IMR-90 (cell line): ENCODE measurements around the gene MROH7. TPM values are rescaled to one million over a fixed set of nuclear protein-coding genes. Genes with fewer than 3 reads are reported as not detected.

ENCODE experiments used
- ATAC-seq: fragments of 200-7000 bp; cut with Tn5 transposase; 2 replicates; pipeline ENCODE4 v1.9.1; 2020; ENCODE audit warnings: low read depth, mild to moderate bottlenecking, moderate library complexity
- BruUV-seq: library from RNA; stranded (reverse); fragments of 400-500 nt; replicated peaks from 2 replicates; lab custom pipeline; 2021; lab: Mats Ljungman, UMichigan
- CTCF ChIA-PET: fragments of 300-600 bp; formaldehyde crosslinking; extraction: SDS; loops from one replicate; lab custom pipeline; 2021; ENCODE audit warnings: antibody characterized with exemption; lab: Yijun Ruan, JAX
- POLR2A ChIA-PET: fragments of 300-600 bp; sonication (Branson Sonifier 250); formaldehyde crosslinking; loops from one replicate; lab custom pipeline; 2022; ENCODE audit warnings: antibody characterized with exemption; ENCODE audit not compliant: unreplicated experiment; lab: Charles Lee
- DNase-seq: peaks from one replicate; pipeline ENCODE4 v3.0.0; 2013
- H2AFZ ChIP-seq: replicated peaks from 2 replicates; pipeline ENCODE3; 2013; ENCODE audit warnings: low read length, mild to moderate bottlenecking; ENCODE audit not compliant: poor library complexity
- H2AK5ac ChIP-seq: 2 replicates; pipeline ENCODE4 v1.6.1; 2013; ENCODE audit warnings: low read depth, low read length, inconsistent platforms
- H2AK9ac ChIP-seq: replicated peaks from 2 replicates; pipeline ENCODE3; 2013; ENCODE audit warnings: mild to moderate bottlenecking, low read depth, low read length, moderate library complexity; ENCODE audit not compliant: poor library complexity
- H2BK120ac ChIP-seq: 2 replicates; pipeline ENCODE4 v1.6.1; 2013; ENCODE audit warnings: low read depth, low read length, inconsistent platforms
- H2BK15ac ChIP-seq: 3 replicates; pipeline ENCODE4 v1.6.1; 2013; ENCODE audit warnings: low read depth, low read length, inconsistent platforms
- H2BK20ac ChIP-seq: 2 replicates; pipeline ENCODE4 v1.6.1; 2013; ENCODE audit warnings: low read depth, mild to moderate bottlenecking, inconsistent platforms, low read length, moderate library complexity
- H2BK5ac ChIP-seq: 2 replicates; pipeline ENCODE4 v1.6.1; 2013; ENCODE audit warnings: mild to moderate bottlenecking, low read depth, low read length, inconsistent platforms; ENCODE audit not compliant: poor library complexity, severe bottlenecking
- H3K14ac ChIP-seq: replicated peaks from 2 replicates; pipeline ENCODE4 v1.6.1; 2013; ENCODE audit warnings: low read depth, low read length, inconsistent platforms
- H3K18ac ChIP-seq: 2 replicates; pipeline ENCODE4 v1.6.1; 2013; ENCODE audit warnings: low read depth, low read length, control low read depth
- H3K23ac ChIP-seq: 2 replicates; pipeline ENCODE4 v1.6.1; 2013; ENCODE audit warnings: low read depth, low read length, inconsistent platforms
- H3K27ac ChIP-seq: 2 replicates; pipeline ENCODE4 v1.5.1; 2013; ENCODE audit warnings: mild to moderate bottlenecking, control low read depth, low read length; ENCODE audit not compliant: insufficient read depth
- H3K27me3 ChIP-seq: 2 replicates; pipeline ENCODE4 v1.6.1; 2013; ENCODE audit warnings: low read length; ENCODE audit not compliant: control insufficient read depth, insufficient read depth
- H3K36me3 ChIP-seq: 2 replicates; pipeline ENCODE4 v1.6.1; 2013; ENCODE audit warnings: low read length, mixed read lengths; ENCODE audit not compliant: control insufficient read depth, insufficient read depth
- H3K4ac ChIP-seq: 2 replicates; pipeline ENCODE4 v1.6.1; 2013; ENCODE audit warnings: low read depth, low read length, inconsistent platforms
- H3K4me1 ChIP-seq: 2 replicates; pipeline ENCODE4 v1.6.1; 2013; ENCODE audit warnings: low read length, mixed read lengths; ENCODE audit not compliant: control insufficient read depth, insufficient read depth
- H3K4me2 ChIP-seq: 2 replicates; pipeline ENCODE4 v1.6.1; 2013; ENCODE audit warnings: low read depth, mild to moderate bottlenecking, control low read depth, low read length, moderate library complexity
- H3K4me3 ChIP-seq: 2 replicates; pipeline ENCODE4 v1.5.1; 2013; ENCODE audit warnings: low read depth, mild to moderate bottlenecking, control low read depth, low read length, moderate library complexity; ENCODE audit not compliant: insufficient read depth
- H3K56ac ChIP-seq: 2 replicates; pipeline ENCODE4 v1.6.1; 2013; ENCODE audit warnings: low read length, inconsistent platforms; ENCODE audit not compliant: insufficient read depth; ENCODE audit errors: extremely low read depth
- H3K79me1 ChIP-seq, 2 experiments: 2 replicates each; pipeline ENCODE4 v1.6.1; 2013; ENCODE audit warnings: low read length in 2 of 2, inconsistent platforms in 1 of 2, low read depth in 1 of 2
- H3K9ac ChIP-seq: 2 replicates; pipeline ENCODE4 v1.6.1; 2013; ENCODE audit warnings: low read depth, low read length, control low read depth
- H3K9me1 ChIP-seq: 2 replicates; pipeline ENCODE4 v1.6.1; 2013; ENCODE audit warnings: low read length, inconsistent platforms; ENCODE audit not compliant: insufficient read depth
- H3K9me3 ChIP-seq: 2 replicates; pipeline ENCODE4 v1.6.1; 2013; ENCODE audit warnings: low read length; ENCODE audit not compliant: control insufficient read depth, insufficient read depth
- H4K20me1 ChIP-seq: 2 replicates; pipeline ENCODE4 v1.6.1; 2013; ENCODE audit warnings: low read length, inconsistent platforms; ENCODE audit not compliant: insufficient read depth
- H4K5ac ChIP-seq: 2 replicates; pipeline ENCODE4 v1.6.1; 2013; ENCODE audit warnings: mild to moderate bottlenecking, low read depth, low read length, control low read depth
- H4K8ac ChIP-seq, 2 experiments: 2 replicates each; pipeline ENCODE4 v1.6.1; 2013; ENCODE audit warnings: low read depth in 2 of 2, low read length in 2 of 2, control low read depth in 1 of 2, inconsistent platforms in 1 of 2
- H4K91ac ChIP-seq: 2 replicates; pipeline ENCODE4 v1.6.1; 2013; ENCODE audit warnings: low read depth, low read length, inconsistent platforms; ENCODE audit not compliant: insufficient read depth
- CEBPB ChIP-seq: IDR thresholded peaks from 2 replicates; pipeline ENCODE4 v1.6.1; 2012; ENCODE audit warnings: low read depth, low read length, improper control_type of control experiment
- FOS ChIP-seq: fragments of 150-350 bp; IDR thresholded peaks from 2 replicates; pipeline ENCODE4 v1.6.1; 2016; ENCODE audit warnings: low read depth, low read length
- MXI1 ChIP-seq: IDR thresholded peaks from 2 replicates; pipeline ENCODE4 v1.6.1; 2012; ENCODE audit warnings: low read depth, mild to moderate bottlenecking, low read length, moderate library complexity, borderline replicate concordance
- RAD21 ChIP-seq: IDR thresholded peaks from 2 replicates; pipeline ENCODE4 v1.6.1; 2012; ENCODE audit warnings: low read length, improper control_type of control experiment
- SMC3 ChIP-seq: fragments of 150-350 bp; IDR thresholded peaks from 2 replicates; pipeline ENCODE4 v1.6.1; 2016; ENCODE audit warnings: low read depth, mild to moderate bottlenecking, antibody characterized with exemption, low read length, moderate library complexity
- WGBS, 2 experiments: methylation state at CpG; one replicate each; pipeline versions ENCODE4 v1.1.5 to v1.1.7; 2013; ENCODE audit warnings: missing lambda C conversion rate in 2 of 2; ENCODE audit not compliant: insufficient read length in 1 of 2; ENCODE audit errors: extremely low coverage in 2 of 2; 5-methylcytosine and 5-hydroxymethylcytosine counted together
- dilution Hi-C: fragments of 300-500 bp; cut with HindIII; formaldehyde crosslinking; loops from one replicate; pipeline ENCODE4 v1.14.3; 2018; ENCODE audit warnings: low sequenced_read_pairs; ENCODE audit not compliant: unreplicated experiment
- in situ Hi-C: fragments of 300-500 bp; cut with MboI; formaldehyde crosslinking; loops from 3 replicates; pipeline ENCODE4 v1.14.3; 2019; ENCODE audit warnings: low sequenced_read_pairs, inconsistent platforms, mixed read lengths
- intact Hi-C: fragments of 100-400 bp; cut with micrococcal nuclease; formaldehyde crosslinking; loops from 2 replicates; pipeline ENCODE4 v1.10.0; 2022
- polyA plus RNA-seq, 3 experiments: library from polyadenylated mRNA; depleted of rRNA; stranded (reverse); fragments of >200 nt; gene quantifications; 2 replicates each; pipeline ENCODE4 v1.2.3, GENCODE V29; 2012; ENCODE audit warnings: low replicate concordance in 1 of 3
- total RNA-seq: library from RNA; depleted of rRNA; stranded (reverse); fragments of >200 nt; gene quantifications from 2 replicates; pipeline ENCODE4 v1.2.3, GENCODE V29; 2012
- TF ChIP-seq, protein P1 (sequence below): conservative IDR thresholded peaks from 2 replicates; pipeline ENCODE4 v1.5.1; 2012; ENCODE audit warnings: mild to moderate bottlenecking, low read depth, low read length, improper control_type of control experiment
- TF ChIP-seq, protein P2 (sequence below): fragments of 150-350 bp; IDR thresholded peaks from 2 replicates; pipeline ENCODE4 v1.6.1; 2017; ENCODE audit warnings: mild to moderate bottlenecking, antibody characterized with exemption, low read length, low read depth
- TF ChIP-seq, protein P3 (sequence below): fragments of 150-350 bp; IDR thresholded peaks from 2 replicates; pipeline ENCODE4 v1.6.1; 2016; ENCODE audit warnings: low read depth, mild to moderate bottlenecking, low read length, moderate library complexity, borderline replicate concordance

The MROH7 gene
- total and polyA plus RNA-seq, 2 of the 4 experiments (the other 2 are of a cell fraction) = not detected

DNA sequence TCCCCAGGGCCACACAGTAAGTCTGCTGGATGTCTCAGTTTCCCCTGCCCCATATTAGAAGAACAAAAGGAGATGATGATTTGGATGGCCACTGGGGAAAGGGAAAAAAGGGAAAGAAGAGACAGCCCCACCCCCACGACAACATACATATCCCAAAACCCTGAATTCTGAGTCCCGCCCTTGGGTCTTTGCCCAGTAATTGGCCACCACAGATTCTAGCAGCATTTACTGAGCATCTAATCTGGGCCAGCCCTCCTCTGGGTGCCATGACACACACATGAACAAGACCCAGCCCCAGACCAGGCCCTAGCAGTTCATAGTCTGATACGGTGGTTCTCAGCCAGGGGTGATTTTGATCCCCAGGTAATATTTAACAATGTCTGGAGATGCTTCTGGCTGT is 68.8 kb downstream of the MROH7 start:
- no peak overlapping the region for H3K4me3 ChIP-seq
- H2BK120ac ChIP-seq = no peak overlapping the region
- no peak overlapping the region for H3K9ac ChIP-seq
- H3K23ac ChIP-seq = no peak overlapping the region
- no peak overlapping the region for H3K4me2 ChIP-seq
- H2AK9ac ChIP-seq = no peak overlapping the region
- DNase-seq = no peak
- H2AFZ ChIP-seq = no peak overlapping the region
- no peaks in the 10 kb centered on the region for H4K20me1 ChIP-seq
- no peaks in the 10 kb centered on the region for H3K4me1 ChIP-seq
- TF ChIP-seq, protein P1, sequence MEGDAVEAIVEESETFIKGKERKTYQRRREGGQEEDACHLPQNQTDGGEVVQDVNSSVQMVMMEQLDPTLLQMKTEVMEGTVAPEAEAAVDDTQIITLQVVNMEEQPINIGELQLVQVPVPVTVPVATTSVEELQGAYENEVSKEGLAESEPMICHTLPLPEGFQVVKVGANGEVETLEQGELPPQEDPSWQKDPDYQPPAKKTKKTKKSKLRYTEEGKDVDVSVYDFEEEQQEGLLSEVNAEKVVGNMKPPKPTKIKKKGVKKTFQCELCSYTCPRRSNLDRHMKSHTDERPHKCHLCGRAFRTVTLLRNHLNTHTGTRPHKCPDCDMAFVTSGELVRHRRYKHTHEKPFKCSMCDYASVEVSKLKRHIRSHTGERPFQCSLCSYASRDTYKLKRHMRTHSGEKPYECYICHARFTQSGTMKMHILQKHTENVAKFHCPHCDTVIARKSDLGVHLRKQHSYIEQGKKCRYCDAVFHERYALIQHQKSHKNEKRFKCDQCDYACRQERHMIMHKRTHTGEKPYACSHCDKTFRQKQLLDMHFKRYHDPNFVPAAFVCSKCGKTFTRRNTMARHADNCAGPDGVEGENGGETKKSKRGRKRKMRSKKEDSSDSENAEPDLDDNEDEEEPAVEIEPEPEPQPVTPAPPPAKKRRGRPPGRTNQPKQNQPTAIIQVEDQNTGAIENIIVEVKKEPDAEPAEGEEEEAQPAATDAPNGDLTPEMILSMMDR = no peak
- no peak for TF ChIP-seq FOS
- TF ChIP-seq, protein P2, sequence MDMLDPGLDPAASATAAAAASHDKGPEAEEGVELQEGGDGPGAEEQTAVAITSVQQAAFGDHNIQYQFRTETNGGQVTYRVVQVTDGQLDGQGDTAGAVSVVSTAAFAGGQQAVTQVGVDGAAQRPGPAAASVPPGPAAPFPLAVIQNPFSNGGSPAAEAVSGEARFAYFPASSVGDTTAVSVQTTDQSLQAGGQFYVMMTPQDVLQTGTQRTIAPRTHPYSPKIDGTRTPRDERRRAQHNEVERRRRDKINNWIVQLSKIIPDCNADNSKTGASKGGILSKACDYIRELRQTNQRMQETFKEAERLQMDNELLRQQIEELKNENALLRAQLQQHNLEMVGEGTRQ = no peak
- TF ChIP-seq RAD21 = no peak
- no peak for TF ChIP-seq CEBPB
- TF ChIP-seq SMC3 = no peak
- TF ChIP-seq, protein P3, sequence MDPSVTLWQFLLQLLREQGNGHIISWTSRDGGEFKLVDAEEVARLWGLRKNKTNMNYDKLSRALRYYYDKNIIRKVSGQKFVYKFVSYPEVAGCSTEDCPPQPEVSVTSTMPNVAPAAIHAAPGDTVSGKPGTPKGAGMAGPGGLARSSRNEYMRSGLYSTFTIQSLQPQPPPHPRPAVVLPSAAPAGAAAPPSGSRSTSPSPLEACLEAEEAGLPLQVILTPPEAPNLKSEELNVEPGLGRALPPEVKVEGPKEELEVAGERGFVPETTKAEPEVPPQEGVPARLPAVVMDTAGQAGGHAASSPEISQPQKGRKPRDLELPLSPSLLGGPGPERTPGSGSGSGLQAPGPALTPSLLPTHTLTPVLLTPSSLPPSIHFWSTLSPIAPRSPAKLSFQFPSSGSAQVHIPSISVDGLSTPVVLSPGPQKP = no peak
- no peak for TF ChIP-seq MXI1
- H3K36me3 ChIP-seq = no peaks in the 10 kb centered on the region
- H4K5ac ChIP-seq = no peak overlapping the region
- in situ Hi-C loops (no loop called here), intact Hi-C loops (no loop called here), dilution Hi-C loops (no loop called here)
- no peaks in the 10 kb centered on the region for H3K79me1 ChIP-seq
- H3K4ac ChIP-seq = no peak overlapping the region
- no peak overlapping the region for H3K18ac ChIP-seq
- CTCF ChIA-PET = no interaction called here
- POLR2A ChIA-PET = no interaction called here
- no peaks in the 10 kb centered on the region for H3K9me3 ChIP-seq
- H2AK5ac ChIP-seq = no peak overlapping the region
- 0 out of 2 replicates have a peak, but pooled peaks cover 6% of the 10 kb centered on the region for H3K9me1 ChIP-seq
- no peak for ATAC-seq
- H4K8ac ChIP-seq = no peak overlapping the region
- peaks cover 29% of the 10 kb centered on the region for H3K27me3 ChIP-seq
- no CpG with 5 or more reads among the region's 3 CpGs for WGBS, 2 experiments
- H2BK5ac ChIP-seq = no peak overlapping the region
- no peak overlapping the region for H3K14ac ChIP-seq
- H3K56ac ChIP-seq = no peak overlapping the region
- no peak overlapping the region for H2BK15ac ChIP-seq
- no peak overlapping the region for H2BK20ac ChIP-seq
- H4K91ac ChIP-seq = no peak overlapping the region
- no TSS peak for BruUV-seq
- H3K27ac ChIP-seq = no peak overlapping the region
